Measurements from ENCODE around the gene NTHL1.

GRCh38 chr16:2001035-2001434 lies 46.6 kb downstream of the NTHL1 start:
- TF ChIP-seq POLR2AphosphoS5 (IDR thresholded peaks at IDR 0.05) (peak in 1 of 3 donors; percentile 6), POLR2A (IDR thresholded peaks at IDR 0.05) (no peak), CTCF (IDR thresholded peaks at IDR 0.05 in 8 of 11, conservative IDR thresholded peaks at IDR 0.05 in 3 of 11) (no peak)

Measured in spleen (tissue), 7 donors.